ENCODE measurements around the gene HOXA3.

Gene HOXA3

DNA sequence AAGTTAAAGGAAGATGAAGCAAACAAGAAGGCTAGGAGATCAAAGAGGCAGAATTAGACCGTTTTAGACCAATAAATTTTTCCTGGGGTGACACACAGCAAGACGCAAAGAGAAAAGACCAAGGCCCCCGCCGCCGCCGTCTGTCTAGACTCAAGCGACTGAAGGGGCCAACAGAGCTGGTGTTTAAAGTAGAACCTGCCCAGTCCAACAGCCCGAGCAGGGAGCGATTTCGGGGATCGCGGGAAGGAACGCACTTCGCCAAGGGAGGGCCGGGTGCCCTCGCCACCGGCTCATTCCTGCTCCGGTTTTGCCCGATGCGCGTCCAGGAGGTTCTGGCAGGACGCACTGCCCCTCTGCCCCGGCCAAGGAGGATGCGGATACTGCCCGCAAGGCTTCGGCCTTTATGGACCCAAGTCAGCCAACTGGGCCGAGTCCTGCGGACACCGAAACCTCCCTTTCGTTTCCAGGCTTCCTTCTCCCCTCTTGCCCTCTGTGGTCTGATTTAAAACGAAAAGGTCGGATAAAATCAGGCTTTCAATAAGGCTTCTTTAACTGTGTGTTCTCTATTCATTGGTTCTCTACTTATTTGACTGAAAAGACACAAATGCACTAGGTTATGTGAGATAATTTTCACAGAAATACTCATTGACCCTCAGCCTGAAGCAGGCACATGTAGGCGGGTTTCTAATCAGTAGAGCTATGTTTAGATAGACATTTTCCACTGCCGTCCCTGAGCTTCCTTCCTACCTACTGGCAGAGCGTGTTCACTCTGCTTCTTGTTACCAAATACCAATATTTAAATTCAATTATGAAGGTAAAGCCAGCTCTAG is 6.3 kb upstream of the HOXA3 start:
- in situ Hi-C loops (cut with MboI; ENCODE audit: low sequenced_read_pairs), result no loop called here

DNA sequence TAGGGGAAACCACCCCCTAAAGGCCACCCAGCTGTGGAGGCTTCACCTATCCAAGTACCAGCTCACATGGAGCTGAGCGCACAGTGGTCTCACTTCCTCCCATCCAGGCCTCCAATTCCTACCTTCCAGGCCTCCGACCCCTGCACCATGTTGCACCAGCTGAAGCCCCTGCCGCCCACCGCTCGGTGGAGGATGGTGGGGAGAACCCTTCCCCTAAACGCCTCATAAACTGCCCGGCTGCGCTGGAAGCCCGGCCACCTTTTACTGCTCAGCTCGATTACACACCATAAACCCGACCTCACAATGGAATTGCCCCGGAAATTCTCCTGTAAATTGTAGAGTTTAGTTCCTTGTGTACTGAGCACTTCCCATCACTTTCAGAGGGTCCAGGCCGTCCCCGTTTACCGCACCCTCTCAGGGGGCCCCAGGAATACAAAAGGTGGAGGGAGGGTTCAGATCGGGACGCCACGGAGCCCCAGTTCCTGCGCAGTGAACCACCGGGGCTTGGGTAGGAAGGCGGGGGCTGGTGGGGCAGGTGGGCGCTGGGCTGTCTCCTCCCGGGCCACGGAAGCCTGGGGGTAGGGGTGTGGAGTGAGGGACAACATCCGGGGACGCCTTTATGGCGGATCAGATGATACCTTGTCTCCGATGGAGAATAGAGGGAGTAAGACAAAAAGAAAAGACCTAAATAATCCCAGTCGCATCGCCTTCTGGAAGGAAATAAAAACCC is 5.5 kb upstream of the HOXA3 start:
- in situ Hi-C loops (cut with MboI; ENCODE audit: low sequenced_read_pairs), result no loop called here

DNA sequence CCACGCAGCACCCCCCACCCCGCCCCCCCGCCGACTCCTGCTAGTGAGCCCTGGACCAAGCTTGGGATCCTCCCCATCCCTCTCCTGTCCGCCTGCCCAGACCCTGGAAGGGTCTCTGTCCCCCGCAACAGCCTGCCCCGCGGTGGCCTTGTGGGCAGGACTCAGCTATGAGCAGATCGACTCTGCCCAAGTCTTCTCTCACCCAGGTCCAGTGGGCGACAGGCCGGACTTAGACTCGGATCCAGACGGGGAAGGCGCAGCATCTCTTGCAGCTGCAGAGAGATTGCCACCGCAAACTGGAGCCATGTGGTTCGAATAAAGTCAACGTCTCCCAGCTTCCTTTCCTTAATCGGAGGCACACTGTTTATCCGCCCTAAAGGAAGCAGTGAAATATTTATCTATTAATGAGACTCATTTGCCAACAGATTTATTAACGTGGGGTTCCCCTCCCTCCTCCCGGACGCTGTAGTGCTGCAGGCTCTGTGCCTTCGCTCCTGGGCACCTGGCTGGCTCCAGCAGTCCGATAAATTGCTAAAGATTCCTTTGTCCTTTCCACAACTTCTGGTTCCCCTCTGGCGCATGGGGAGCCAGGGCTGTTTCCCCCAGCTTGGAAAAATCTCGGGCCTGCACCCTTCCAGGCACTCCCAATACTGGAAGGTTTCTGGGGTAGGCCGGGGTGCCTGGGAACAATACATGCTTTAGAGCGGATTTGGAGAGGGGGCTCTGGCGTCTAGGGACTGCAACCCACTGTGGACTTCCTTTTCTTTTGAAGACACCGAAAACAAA is 4.7 kb upstream of the HOXA3 start:
- in situ Hi-C loops (cut with MboI; ENCODE audit: low sequenced_read_pairs), result no loop called here

DNA sequence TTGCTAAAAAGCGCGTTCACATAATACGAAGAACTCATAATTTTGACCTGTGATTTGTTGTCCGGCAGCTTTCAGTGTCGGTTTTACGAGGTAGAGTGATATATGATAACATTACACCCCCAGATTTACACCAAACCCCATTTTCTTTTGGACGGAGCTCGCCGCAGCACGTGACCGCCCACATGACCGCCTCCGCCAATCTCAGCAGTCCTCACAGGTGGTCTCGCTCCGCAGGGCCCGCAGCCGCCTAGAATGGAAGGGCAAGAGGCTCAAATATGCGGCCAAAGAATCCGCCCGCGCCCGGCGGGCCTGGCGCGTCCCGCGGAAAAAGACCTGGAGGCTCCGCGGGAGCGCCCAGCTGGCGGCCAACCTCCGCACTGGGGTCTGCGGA is 4.1 kb upstream of the HOXA3 start, which contains the start of gene HOXA7:
Gene HOXA7 (minus strand): TSS at position 168 of the 391 bp plus-strand sequence. CDS start 130 bp downstream, at position 38.
- in situ Hi-C loops (cut with MboI; ENCODE audit: low sequenced_read_pairs), result no loop called here

DNA sequence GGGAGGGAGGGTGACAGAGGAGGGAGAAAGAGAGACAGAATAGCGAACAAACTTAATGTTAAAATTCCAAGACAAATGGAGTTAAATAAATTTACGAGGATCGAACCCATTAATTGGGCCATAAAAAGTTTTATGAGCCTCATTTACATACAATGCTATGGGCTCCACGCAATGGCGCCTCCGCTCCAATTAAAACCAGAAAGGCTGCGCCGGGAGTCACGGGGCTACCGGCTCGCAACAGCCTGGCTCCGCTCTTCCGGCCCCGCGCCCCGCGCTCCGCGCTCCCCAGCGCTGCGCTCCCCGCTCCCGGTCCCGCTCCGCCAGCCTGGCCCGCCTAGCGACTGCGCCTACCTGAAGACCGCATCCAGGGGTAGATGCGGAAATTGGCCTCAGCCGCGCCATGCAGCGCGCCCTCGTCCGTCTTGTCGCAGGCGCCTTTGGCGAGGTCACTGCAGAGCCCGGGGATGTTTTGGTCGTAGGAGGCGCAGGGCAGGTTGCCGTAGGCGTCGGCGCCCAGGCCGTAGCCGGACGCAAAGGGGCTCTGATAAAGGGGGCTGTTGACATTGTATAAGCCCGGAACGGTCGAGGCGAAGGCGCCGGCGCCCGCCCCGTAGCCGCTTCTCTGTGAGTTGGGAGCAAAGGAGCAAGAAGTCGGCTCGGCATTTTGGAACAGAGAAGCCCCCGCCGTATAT is 3.6 kb upstream of the HOXA3 start:
- in situ Hi-C loops (cut with MboI; ENCODE audit: low sequenced_read_pairs), result no loop called here

DNA sequence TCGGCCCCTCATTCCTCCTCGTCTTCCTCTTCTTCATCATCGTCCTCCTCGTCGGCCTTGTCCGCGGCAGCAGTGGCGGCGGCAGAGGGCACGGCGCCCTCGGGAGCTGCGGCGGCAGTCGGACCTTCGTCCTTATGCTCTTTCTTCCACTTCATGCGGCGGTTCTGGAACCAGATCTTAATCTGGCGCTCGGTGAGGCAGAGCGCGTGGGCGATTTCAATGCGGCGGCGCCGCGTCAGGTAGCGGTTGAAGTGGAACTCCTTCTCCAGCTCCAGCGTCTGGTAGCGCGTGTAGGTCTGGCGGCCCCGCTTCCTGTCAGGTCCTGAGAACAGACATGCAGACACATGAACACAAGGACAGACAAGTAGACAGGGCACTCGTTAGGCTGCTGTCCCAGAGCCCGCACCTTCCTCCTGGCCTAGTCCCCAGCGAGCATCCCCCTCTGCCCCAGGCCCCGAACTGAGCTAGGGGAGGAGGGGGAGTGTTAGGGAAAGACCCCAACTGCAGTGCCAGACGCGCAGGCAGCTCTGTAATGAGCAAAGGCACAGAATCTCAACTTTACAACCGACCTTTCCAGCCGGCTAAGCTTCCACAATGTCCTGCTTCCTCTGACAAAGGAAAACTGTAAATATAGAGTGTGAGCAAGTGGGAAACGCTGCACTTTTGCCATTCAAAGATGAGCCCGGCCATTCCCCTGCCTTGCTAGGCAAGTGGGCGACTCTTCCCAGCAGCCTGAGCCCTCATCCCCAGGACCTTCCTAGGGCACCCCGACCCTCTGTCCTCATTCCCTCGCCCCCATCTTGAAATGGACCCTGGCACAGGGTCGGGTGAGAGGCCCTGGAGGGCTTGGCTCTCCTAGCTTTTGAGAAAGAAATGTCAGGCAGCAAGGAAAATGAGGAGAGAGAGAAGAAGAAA is 2.8 kb upstream of the HOXA3 start:
- in situ Hi-C loops (cut with MboI; ENCODE audit: low sequenced_read_pairs), result no loop called here

DNA sequence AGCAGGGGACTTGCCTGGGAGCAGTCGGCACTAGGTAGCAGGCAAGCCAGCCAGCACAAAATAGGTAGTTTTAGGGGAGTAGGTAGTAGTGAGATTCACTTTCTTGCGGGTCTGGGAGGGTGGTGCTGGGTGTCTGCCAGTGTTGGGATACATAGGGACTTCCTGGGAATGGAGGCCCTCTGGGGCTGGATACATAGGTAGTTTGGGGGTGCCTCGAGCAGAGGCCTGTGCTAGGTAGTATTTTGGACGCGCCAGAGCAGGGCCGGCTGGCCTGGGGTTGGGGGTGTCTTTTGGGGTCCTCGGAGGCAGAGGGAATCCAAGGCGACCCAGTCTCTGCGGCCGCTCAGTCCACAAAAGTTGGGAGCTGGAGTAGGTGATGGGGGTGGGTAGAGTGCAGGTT is 2.0 kb upstream of the HOXA3 start:
- in situ Hi-C loops (cut with MboI; ENCODE audit: low sequenced_read_pairs), result no loop called here

DNA sequence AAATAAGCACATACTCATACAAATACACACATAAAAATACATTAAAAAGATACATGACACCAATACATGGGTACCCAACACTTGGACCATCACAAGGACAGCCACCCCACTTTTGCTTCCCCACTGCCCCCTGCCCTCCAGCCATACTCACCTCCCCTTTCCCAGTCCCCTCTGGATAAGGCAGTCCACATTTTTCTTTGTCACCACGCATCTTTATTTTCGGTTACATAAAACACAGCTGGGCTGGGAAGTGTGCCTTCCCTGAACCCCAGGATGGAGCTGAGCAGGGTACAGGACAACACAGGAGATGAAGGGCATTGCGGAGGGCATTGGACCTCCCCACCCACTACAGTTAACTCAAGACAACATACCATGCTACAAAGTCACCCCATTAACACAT is 1.1 kb upstream of the HOXA3 start:
- in situ Hi-C loops (cut with MboI; ENCODE audit: low sequenced_read_pairs), result no loop called here

DNA sequence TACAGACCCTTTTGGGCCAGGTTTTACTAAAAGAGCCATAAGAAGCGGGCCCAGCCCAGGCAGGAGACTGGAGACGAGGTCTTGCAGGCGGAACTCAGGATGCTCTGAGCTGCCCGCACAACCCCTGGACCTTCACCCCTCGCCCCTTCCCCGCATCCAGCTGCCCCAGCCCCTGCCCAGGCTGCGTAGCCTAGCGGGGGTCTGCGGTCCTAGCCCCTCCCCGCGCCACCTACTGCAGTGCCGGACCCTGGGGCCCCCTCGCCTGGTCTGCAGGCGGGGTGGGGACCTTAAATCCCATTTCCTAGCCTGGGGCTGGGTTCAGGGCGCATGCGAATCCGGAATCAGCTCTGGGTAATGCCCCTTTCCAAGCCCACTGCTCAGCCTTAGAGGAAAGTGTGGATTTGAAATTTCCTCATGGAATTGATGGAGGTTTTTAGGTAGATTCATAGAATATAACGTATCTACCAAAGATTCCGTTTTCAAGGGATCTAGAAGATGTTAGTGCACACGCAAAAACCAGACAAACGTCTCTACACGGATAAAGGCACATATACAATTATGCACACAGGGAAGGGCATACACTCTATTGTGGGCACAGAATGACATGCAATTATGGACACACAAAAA is 546 bp upstream of the HOXA3 start:
- in situ Hi-C loops (cut with MboI; ENCODE audit: low sequenced_read_pairs), result no loop called here

DNA sequence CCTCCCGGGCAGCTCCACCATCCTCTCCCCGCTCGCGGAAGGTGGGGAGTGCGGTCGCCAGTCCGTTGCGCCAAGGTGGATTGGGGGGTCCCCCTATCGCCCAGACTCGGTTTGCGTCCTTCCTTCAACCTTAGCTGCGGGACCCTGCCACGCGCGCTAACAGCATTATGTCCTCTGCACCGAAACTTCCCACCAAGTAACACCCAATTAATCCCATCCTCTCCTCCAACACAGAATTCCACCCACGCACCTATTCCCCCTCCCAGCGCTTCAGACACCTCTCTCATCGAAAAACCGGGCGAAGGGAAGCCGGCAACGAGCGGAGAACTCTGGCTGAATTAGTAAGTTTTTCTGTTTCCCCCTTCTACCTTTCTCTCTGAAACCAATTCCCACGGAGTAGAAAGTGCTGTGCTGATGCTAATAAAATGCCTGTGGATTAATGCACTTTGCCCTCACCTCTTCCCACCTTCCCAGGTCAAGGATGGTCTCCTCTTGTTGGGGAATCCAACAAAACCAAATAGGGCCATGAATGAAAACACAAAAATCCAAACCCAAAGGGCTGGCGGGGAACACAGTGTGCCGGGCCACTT is 947 bp downstream of the HOXA3 start:
- in situ Hi-C loops (cut with MboI; ENCODE audit: low sequenced_read_pairs), result no loop called here

DNA sequence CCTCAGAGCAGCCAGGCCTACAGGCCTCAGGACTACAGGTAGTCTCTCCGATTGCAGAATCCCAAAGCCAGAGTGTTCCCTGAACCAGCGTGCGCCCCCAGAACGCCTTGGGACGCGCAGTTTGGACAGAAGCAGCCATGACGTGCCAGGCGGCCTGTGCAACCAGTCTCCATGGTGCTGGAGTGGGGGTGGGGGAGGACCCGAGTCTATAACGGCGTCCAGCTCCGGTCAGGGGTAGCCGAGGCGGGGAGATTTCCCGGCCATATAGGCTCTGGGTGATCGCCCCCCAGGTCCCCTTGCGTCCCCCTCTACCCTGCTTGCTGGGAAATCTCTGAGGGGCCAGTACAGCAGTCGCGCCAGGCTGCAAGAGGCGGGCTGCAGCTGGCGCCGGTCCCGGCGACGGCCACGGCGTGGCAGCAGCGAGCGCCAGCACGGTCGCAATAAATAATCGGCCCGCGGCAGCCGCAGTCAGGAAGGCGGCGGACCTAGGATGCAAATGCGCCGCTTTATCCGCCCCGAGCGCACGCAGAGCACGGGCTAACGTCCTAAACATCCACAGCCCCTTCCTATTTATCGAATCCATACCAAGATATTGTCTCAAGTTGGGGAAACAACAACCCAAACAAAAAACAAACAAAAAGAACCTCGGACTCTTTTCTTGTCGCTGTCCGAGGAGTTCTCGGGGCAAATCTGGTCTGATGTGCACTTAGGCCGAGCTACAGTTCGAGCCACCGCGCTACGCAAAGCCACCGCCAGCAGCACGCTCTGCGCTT is 1.6 kb downstream of the HOXA3 start:
- in situ Hi-C loops (cut with MboI; ENCODE audit: low sequenced_read_pairs), result no loop called here

DNA sequence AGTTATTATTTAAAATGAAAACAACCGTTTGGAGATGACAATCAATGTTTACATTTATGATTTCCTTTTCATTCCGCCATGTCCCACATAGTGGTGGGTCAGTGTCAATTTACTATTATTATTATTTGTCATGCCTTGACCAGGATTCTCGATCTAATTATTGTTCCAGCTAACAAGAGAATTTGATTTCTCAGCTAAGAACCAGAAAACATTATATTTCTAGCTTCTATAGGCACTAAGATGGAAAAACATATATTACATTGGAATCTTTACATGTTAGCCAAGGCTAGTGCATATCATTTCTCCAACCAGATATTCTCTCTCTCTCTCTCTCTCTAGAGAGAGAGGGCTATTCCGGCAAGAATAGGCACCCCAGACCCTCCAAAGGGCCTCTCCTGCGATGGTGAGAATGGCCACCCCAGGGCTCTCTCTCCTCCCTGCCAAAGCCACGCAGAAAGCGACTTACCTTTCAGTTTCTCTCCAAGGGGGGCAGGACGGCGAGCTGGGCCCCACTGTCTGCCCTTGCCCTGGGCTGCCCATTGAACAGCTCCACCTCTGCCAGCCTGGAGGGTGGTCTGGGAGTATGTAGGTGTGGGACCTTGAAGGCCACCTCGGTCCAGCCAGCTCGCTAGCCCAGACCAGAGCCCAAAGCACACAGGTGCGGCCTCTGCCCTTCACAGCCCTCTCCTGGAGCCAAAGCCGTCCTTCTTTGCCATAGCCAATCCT is 2.4 kb downstream of the HOXA3 start:
- in situ Hi-C loops (cut with MboI; ENCODE audit: low sequenced_read_pairs), result no loop called here

DNA sequence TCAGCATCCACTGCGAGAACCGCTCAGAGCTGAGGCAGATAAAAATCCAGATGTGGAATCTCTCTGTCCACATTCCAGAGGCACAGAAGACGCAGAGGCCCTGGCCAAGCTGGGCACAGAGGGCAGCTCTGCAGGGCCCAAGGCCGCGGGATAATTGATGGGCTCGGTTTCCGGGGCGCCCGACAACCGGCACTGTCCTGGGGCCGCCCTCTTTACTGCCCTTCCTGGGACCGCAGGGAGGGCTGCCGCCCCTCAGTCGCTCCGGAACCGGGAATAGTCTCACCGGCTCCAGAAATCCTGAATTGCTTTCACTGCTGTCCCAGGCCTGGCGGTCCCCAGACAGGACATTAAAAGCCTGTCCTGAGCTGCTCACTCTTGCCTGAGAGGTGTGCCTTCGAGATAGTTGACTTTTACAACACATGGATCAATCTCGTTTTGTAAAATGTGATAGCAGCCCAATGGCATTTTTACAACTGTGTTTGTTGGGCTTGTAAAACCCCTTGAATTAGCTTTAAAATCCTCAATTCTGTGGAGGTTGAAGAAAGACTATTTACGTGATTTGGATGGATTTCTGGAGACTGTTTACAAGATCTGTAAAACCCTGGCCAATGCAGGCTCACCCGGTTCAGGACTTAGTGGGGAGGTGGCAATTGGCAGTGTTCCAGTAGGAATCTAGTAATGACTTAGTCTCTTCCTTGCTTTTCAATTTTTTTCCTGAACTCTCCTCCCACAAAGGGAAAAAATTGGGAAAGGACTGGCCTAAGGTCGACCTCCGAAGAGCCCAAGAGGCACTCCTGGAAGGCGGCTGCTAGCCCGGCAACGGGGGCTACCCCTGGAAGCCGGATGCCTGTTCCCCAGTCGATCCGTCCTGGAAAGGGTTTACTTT is 3.4 kb downstream of the HOXA3 start:
- in situ Hi-C loops (cut with MboI; ENCODE audit: low sequenced_read_pairs), result no loop called here

DNA sequence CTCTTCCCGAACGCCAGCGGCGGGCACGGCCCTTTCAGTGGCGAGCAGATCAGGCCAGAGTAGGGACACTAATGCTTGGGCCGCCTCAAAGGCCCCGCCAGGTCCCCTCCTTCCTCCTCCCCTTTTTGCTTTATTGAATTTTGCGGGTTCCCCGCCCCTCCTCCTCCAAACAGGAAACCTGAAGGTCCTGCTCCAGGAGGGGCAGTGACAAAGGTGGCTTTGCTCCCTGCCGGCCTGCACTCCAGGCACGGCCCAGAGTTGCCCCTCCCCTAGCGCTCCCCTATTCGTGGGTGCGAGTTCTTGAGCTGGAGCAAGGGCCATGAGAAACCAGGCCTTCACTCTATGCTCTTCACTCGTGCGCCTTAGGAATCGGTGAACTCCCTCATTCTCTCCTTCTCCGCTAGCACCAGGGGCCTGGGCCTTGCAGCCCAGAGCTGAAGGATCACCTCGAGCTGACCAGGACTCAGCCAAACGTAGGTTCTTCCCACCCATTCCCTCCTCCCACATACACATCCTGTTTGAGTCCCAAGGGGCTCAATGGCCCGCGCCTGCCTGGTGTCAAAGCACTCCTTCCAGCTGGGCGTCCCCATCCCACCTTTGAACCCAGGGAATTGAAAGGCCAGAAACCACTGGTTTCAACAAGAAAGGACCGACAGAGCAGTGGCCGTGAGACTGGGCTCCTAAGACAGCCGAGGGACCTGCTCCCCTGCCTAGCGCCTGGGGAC is 4.2 kb downstream of the HOXA3 start:
- in situ Hi-C loops (cut with MboI; ENCODE audit: low sequenced_read_pairs), result no loop called here

DNA sequence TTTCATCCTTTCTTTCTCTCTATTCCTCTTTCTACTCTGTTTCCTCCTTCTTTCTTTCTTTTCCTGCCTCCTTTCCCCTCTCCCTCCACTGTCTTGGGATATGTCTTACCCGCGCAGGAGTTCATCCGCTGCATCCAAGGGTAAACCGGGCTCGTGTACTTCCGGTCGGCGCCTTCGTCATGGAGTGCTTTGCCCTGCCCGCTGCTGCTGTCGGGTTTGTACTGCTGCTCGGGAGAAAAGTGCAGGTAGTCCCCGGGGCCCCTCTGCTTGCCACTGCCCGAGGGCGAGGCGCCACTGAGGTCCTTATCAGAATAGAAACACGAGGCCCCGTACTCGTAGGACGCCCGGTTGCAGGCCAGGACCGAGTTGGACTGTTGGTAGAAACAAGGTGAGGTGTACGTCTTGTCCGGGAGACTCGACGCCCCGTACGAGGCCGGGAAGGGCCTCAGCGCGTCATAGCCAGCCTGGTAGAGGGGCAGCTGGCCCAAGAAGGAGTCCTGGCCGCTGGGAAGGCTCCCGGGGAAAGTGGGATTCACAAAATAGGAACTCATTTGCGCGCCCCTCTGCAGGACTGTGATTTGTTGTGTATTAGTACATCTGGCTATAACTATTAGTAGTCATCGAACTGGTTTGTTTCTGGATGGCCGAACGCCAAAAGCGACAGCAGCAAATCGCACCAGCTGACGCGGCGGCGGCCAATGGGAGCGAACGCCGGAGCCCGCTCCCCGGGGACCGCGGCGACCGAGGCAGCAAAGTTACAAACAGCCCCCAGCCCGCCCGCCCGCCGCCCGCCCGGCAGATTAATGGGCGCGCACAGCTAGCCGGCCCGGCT is 5.0 kb downstream of the HOXA3 start, which contains the start of gene HOXA6:
Gene HOXA6 (minus strand): TSS at position 576 of the 832 bp plus-strand sequence. CDS start 25 bp downstream, at position 551.
- in situ Hi-C loops (cut with MboI; ENCODE audit: low sequenced_read_pairs), result no loop called here
